NCI-H2107 (cell line): ENCODE results near the gene FLVCR1.
A peak's percentile ranks its signal among the peaks of the same experiment; 100 is the strongest.
"Not testable (repeated sequence)": the region's sequence is repeated elsewhere in the genome, so short reads cannot be mapped to it uniquely, and the experiment has no call there.

Source experiments
- DNase-seq: peaks from one replicate; lab custom pipeline; 2025; lab: John Stamatoyannopoulos, UW

Gene FLVCR1

GRCh38 chr1:212857992-212858460 lies at the start of gene FLVCR1:
TSS of gene FLVCR1 (plus strand) at chr1:212858275. CDS start at chr1:212858453, 178 bp downstream.
- DNase-seq, result peak; percentile 95

GRCh38 chr1:212814537-212815334 lies 43.3 kb upstream of the FLVCR1 start:
- no peak for DNase-seq

- no peak for DNase-seq
Measured at GRCh38 chr1:212816567-212817278, 41.4 kb upstream of the FLVCR1 start.

- DNase-seq, result no peak
Measured at GRCh38 chr1:212819726-212820125, 38.3 kb upstream of the FLVCR1 start.

GRCh38 chr1:212820969-212821368 lies 37.1 kb upstream of the FLVCR1 start:
- no peak for DNase-seq

GRCh38 chr1:212822956-212823355 lies 35.1 kb upstream of the FLVCR1 start:
- DNase-seq, result no peak

- DNase-seq, result no peak
Measured at GRCh38 chr1:212824201-212824600, 33.9 kb upstream of the FLVCR1 start.

- no peak for DNase-seq
Measured at GRCh38 chr1:212825798-212826452, 32.1 kb upstream of the FLVCR1 start.

GRCh38 chr1:212827171-212827776 lies 30.8 kb upstream of the FLVCR1 start:
- no peak for DNase-seq

- no peak for DNase-seq
Measured at GRCh38 chr1:212827831-212828278, 30.2 kb upstream of the FLVCR1 start.

- no peak for DNase-seq
Measured at GRCh38 chr1:212828395-212828794, 29.7 kb upstream of the FLVCR1 start.

GRCh38 chr1:212833211-212834207 lies 24.6 kb upstream of the FLVCR1 start:
- DNase-seq, result not testable (repeated sequence)

- DNase-seq, result no peak
Measured at GRCh38 chr1:212838145-212838544, 19.9 kb upstream of the FLVCR1 start.

GRCh38 chr1:212844521-212844920 lies 13.6 kb upstream of the FLVCR1 start:
- DNase-seq, result not testable (repeated sequence)

- DNase-seq, result no peak
Measured at GRCh38 chr1:212847549-212847948, 10.5 kb upstream of the FLVCR1 start, which contains the start of gene SPATA45. TSS of gene SPATA45 (minus strand) at chr1:212847649. CDS start at chr1:212836149, 11,500 bp downstream.

- no peak for DNase-seq
Measured at GRCh38 chr1:212852105-212852688, 5.9 kb upstream of the FLVCR1 start.

GRCh38 chr1:212853658-212854057 lies 4.4 kb upstream of the FLVCR1 start:
- DNase-seq, result no peak

GRCh38 chr1:212856755-212857154 lies 1.3 kb upstream of the FLVCR1 start:
- no peak for DNase-seq

- DNase-seq, result no peak
Measured at GRCh38 chr1:212858461-212859265, 588 bp downstream of the FLVCR1 start.
